GDM1 (cell line): ENCODE measurements around the gene ACTRT2.

Experiments
- DNase-seq: peaks from one replicate; lab custom pipeline; 2025; lab: John Stamatoyannopoulos, UW

The ACTRT2 gene

DNA sequence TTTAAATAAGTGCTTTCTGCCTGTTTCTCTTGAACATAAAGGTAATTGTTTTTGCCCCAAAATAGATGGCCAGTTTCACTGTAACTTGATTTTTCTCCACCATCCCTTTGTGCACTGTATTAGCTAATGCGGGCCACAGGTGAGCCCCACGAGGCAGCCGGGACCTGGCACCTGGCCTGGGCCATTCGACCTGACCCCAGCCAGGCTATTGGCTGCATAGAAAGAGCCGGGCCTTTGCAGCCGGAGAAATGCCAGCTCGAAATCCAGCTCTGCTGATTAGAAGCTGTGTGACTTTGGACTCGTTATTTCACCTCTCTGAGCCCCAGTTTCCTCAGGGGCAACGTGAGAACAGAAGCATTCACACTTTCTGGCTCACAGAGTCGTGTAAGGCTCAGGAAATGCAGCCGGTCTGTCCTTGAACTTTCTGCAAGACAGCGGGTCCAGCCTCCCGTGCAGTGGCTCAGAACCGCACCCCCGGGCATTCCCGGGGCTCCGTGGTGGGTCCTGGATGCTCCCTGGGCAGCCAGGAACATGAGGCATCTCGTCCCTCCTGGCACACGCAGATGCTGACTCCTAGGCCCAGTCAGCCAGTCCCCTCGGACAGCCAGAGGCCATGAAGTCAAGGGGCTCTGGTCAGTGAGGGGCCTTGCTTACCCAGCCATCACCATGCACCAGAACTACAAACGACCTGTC, 37.4 kb upstream of the ACTRT2 start:
- DNase-seq = no peak

DNA sequence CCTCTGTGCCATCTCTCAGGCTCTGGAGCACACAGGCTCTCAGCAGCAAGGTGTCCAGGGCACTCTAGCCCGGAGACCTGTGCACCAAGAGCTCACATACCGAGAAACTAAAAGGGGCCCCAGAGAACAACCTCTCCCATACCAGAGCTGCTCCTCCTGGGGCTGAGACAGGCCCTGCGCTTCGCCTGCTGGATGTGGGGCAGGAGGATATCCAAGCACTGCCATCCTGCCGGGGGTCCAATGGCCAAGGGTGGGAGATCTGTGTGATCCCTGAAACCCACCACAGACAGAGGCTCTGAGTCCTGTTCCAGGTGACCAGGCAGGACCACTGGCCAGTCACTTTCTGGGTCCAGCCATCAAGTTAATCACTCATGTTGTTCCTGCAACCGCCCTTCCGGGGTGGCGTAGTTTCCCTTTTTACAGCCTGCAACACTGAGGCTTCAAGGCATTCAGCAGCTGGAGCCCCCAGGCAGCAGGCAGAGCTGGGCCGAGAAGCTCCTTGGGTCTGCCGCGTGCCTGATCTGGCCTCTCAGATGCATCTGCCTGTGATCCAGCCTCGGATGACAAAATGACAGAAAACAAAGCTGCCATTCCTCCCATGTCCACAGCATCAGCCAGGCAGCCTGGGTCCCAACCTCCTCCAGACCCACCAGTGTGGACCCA, 36.7 kb upstream of the ACTRT2 start:
- no peak for DNase-seq

DNA sequence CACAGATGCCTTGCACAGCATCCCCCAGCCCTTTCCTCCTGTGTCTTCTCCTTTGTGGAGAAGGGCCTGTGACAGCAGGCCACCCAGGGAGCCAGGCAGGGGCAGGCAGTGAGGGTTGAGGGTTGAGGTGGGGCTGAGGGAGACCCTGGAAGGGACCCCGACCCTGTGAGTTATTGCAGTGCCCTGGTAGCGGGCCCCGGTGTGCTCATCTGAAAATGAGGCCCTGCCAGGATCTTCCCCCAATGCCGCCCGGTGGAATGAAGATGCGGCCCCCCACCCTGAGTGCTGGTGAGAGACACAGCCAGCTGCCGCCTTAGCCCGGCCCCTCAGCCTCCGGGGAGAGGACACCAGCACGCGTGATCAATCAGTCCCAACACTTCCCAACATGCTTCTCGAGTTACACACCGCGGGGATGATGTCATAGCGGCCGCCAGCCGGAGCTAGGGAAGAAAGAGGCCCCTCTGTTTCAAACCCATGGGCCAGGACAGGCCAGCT, 36.2 kb upstream of the ACTRT2 start:
- no peak for DNase-seq

DNA sequence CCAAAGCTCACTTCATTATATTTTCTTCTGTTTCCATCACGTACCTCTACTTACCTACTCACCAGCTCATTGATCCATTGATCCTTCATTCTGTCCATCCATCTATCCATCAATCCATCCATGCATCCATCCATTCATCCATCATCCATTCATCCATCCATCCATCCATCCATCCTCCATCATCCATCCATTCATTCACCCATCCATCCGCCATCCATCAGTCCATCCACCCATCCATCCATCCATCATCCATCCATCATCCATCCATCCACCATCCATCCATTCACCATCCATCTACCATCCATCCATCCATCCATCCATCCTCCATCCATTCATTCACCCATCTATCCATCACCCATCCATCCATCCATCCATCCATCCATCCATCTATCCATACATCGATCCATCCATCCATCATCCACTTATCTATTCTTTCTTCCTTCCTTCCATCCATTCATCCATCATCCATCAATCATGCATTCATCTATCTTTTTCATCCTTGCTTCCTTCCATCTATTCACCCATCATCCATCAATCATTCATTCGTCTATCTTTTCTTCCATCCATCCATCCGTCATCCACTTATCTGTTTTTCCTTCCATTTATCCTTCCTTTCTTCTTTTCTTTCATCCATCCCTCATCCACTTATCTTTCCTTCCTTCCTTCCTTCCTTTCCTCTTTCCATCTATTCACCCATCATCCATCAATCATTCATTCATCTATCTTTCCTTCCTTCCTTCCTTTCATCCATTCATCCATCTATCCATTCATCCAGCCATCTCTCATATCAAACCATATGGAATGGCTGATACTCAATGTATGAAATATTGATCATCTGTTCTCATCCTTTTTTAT, 35.3 kb upstream of the ACTRT2 start:
- no peak for DNase-seq

DNA sequence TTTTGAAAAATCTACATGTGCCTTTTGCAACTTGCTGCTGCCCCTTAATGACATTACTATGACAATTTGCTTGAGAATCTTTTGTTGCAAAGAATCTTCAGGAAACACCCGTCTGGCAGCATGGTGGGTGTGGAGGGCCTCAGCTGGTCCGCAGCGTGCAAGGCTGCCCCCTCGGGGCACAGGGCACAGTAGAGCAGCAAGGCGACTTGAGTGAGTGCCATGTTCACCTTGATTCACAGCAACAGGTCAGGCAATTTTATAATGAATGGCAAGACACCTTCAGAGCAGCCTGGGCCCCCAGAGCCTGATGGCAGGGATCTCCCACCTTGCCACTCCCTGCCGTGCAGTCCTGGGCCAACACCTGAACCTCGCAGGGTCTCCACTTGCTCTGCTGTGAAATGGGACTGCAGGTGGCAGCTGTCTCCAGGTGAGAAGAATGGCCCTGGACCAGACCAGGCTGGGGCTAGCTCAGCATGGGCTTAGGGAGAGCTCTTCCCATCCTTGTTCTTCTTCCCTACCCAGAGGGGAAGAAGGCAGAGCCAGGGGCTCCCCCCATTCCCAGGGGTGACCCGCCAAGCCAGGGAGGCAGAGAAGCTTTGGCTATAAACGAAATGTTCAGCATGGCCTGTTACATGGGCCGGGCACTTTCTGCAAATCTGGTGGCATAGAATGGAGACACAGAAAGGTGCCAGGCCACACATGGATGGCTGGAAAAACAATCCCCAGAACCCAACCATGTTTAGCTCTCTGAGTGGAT, 34.5 kb upstream of the ACTRT2 start:
- no peak for DNase-seq

DNA sequence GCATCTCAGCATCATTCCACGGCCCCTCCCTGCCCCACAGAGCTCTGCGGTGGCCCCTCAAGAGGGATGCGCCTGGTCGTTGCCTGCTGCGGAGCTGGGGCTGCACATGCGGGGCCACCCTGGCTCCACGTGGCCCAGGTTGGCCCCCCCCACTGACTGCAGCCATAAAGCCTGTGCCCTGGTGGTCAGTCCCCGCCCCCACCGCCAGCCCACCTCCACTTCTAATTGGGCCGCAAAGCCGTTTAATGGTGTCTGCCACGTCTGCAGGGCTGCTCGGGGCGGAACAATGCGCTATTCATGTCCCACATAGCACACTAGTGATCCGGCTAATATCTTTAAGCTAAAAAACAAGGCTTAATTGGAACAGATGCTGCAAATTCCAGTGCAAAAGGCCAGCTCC, 33.5 kb upstream of the ACTRT2 start:
- no peak for DNase-seq

DNA sequence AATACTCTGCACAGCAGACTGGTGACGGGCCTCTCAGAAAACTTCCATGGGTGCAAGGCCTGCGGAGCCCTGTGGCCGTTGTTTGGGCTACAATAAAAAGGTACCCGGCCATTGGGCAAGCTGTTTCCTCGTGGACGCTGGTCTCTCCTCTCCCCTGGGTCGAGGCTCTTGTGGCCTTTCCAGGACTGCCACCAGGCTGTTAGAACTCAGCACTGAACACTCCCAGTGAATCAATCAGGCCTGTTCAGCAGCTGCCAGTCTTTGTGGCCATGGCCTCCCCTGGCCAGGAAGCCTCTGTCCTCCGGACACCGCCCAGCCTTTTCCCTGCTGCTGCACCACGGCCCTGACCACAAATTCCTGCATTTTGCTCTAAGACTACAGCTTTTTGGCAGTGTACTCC, 33.0 kb upstream of the ACTRT2 start:
- no peak for DNase-seq

DNA sequence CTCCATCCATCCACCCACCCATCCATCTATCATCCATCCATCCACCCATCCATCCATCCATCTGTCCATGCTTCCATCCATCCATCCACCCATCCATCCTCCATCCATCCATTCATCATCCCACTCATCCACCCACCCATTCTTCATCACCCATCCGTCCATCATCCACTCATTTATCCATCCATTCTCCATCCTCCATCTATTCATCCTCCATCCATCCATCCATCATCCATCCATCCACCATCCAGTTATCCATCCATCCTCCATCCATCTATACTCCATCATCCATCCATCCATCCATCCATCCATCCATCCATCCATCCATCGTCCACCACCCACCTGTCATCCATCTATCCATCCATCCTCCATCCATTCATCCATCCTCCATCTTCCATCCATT, 32.1 kb upstream of the ACTRT2 start:
- no peak for DNase-seq

DNA sequence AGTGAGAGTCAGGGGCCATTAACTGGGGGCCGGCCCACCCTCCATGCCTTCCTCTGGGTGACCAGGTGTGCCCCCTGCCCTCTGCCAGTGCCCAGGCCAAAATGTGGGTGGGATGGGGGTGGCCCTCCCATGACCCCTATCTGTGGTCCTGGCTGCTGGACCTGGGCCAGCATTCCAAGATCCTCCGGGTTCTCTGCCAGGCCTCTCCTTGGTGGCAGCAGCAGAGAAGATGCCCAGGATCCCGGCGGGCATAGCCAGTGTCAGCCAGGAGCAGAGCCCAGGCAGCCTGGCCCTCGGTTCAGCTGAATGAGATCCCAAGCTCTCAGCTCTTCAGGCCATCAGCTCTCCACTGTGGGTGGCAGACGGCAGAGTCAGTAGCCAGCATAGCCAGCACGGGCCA, 31.3 kb upstream of the ACTRT2 start:
- DNase-seq = no peak

DNA sequence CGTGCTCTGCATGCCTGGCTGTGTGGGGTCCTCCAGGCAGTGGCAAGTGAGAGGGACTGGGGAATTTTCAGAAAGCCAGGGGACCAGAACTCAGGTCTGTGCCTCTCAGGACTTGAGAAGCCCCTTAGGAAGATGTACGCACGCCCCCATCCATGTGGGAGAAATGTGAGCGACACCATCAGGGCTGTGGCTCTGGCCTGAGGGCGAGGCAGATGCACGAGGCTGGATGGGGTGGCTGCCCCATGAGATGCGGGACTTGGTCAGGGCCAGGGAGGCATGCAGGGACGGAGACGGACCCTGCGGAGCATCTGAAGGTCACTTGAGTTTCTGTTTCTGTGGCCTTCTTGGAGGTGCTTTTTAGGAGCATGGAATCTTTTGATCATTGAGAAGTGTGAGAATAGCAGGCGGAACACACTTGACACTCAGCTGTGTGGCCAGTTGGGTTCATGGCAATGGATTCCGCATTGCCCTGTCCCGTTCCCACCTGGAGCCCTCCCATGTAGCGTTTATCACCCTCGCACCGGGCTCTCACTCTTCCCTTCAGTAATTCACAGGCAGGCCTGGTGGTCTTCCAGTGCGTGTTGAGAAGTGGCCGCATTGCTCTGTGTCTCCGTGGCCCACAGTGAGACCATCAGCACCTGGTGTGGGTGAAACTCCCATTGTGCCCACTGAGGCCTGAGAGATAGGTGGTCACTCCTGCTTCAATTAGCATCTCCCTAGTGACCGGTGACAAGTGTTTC, 30.7 kb upstream of the ACTRT2 start:
- DNase-seq = no peak

DNA sequence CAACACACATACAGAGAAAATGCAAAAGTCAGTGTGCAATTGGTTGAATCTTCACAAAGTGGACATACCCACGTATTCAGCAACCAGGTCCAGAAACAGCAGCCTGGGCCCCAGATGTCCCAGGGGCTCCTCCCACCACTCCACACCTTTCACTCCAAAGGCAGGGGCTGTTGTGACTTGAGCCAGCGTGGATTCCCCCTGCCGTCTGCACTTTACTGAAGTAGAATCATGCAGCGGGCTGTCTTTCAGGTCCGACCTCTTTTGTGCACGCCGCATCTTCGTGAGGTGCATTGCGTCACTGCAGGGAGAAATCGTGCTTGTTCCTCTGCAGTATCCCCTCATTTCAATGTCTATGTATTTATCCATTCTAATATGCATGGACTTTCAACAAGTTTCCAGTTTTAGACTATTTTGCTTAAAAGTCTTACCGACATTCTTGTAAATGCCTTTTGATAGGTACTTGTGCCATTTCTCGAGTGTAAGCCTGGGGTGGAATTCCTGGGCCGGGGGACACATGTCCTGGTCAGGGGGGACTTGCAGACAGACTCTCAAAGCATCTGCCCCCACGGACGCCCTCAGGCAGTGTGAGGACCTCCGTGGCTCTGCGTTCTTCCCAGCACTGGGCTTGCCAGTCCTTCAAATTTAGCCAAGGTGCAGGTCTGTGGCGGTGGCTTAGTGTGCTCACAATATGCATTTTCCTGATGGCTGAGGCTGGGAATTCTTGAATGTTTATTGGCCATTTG, 29.3 kb upstream of the ACTRT2 start:
- DNase-seq = no peak

DNA sequence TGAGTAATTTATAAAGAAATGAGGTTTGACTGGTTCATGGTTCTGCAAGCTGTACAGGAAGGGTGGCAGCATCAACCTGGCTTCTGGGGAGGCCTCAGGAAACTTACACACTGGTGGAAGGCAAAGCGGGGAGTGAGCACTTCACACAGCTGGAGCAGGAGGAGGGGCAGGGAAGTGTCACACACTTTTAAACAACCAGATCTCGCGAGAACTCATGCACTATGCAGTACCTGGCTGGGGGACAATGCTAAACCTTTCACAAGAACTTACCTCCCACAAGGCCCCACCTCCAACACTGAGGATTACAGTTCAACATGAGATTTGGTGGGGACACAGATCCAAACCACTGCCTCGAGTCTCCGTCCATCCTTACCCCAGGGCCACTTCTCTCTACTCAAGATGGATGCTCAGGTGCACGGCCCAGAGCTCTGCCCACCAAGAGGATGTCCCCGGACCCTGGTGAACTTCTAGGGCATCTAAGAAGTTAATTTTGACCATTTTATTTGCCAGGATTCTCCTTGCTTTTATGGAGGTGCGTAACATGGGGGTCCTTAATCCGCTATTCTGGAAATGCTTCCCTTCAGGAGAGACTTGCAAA, 22.7 kb upstream of the ACTRT2 start:
- DNase-seq = no peak

DNA sequence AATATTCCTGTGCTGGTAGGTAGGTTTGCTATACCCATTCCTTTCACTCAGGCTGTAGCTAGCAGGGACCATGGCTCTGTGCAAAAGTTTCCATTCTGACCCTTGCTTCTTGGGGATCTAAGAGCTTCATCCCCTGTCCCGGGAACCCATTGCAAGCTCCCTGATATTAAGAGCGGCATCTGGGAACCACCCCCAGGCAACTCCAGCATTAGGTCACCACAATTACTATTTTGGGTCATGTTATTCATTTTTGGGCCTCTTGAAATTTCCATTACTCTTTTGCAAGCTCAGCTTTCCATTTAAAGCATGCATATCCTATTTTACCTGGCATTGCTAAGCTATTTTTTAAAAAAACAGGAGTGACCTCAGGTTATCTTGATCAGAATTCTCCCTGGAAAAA, 22.1 kb upstream of the ACTRT2 start:
- no peak for DNase-seq

DNA sequence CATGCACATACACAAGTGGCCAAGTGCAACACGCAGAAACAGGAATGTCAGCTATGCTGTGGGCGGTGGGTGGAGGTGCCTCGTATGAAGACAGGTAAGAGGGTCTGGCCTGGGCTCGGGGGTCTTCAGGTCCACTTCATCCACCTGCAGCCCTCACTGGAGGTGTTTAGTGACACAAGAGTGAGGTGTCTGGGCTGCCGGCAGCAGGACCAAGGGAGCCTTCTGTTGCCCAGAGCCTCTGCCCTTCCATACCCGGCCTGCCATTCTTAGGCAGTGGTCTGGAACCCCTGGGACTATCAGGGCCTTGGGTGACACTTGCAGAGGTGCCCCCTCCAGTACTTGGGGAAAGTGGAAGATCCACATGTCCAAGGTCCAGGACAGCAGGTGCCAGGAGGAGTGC, 21.7 kb upstream of the ACTRT2 start:
- no peak for DNase-seq

DNA sequence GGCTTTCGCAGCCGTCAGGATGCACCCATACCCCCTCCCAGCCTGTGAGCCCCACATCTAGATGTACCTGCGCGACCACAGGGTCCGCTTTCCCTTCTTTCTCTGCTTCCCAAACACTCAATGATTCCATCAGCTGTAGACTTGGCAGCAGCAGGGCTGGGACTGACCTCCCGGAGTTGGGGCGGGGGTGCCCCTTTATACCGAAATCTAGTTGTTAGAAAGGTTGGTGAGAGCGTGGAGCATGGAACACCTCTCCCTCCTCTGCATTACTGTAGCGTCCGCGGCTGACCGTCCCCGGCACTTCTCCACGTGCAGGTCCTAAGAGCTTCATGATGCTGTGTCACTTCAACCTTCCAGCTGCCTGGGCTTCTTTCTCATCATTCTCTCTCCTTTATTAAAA, 21.1 kb upstream of the ACTRT2 start:
- DNase-seq = no peak

DNA sequence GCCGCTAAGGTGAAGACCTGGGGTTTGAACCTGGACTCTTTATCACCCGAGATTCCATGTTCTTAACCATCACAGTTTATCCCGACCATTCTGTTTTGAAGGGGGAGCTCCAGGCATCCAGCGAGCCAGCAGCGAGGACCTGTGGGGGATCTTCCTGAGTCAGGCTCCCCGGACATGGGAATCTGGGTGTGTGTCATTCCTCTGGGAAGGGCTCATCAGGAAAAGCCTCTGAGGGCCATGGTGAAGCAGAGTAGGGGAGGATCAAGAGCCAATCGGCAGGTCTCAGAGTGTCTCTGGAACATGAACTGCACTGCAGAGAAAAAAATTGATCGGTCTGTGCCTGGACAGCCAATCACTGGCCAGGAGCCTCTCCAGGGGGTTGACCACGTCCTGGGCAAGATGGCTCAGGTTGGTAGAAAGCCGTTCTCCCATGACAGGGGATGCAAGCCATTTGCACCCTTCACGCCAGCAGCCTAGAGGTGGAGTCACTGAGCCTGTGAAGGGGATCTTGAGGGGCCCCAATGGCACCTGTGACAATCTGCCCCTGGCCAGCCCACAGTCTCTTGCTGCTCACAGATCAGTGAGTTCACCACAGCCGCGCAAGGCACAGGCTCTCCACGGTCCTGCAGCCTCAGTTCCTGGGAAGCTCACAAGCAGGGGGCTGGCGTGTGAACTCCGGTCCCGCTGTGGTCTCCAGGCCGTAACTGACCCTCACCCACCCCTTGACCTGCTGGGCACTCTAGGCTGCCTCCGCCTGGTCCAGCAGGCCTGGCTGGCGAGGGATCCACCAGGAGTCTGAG, 20.4 kb upstream of the ACTRT2 start:
- DNase-seq = no peak

DNA sequence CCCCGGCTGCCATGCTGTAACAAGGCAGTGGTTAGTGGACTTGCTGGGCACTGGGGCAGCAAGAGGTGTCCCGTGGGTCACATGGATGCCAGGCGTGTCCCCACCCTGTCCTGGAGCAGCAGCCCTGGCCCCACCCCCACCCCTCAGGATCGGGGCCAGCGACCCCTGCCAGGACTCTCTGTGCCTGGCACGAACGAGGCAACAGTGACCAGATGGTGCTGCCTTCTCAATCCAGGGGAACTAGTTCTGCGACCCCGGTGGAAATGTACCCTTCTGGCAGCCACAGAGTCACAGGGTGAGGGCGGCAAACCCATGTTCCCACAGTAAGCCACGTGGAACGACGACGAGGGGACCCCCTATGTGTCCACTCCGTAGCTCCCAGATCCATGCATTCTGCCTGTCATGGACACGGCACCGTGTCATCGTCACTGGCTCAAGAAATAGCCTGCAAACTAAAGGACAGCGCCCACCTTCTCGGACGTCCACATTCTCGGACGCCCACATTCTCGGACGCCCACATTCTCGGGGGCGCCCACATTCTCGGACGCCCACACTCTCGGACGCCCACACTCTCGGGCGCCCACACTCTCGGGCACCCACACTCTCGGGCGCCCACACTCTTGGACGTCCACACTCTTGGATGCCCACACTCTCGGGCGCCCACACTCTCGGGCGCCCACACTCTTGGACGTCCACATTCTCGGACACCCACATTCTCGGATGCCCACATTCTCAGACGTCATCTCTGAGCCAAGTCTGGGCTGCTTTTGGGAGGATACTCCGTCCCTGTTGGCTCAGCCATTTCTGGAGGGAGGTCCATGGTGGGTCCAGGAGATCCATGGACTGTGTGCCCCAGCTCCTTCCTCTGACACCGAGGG, 19.6 kb upstream of the ACTRT2 start:
- DNase-seq = no peak

DNA sequence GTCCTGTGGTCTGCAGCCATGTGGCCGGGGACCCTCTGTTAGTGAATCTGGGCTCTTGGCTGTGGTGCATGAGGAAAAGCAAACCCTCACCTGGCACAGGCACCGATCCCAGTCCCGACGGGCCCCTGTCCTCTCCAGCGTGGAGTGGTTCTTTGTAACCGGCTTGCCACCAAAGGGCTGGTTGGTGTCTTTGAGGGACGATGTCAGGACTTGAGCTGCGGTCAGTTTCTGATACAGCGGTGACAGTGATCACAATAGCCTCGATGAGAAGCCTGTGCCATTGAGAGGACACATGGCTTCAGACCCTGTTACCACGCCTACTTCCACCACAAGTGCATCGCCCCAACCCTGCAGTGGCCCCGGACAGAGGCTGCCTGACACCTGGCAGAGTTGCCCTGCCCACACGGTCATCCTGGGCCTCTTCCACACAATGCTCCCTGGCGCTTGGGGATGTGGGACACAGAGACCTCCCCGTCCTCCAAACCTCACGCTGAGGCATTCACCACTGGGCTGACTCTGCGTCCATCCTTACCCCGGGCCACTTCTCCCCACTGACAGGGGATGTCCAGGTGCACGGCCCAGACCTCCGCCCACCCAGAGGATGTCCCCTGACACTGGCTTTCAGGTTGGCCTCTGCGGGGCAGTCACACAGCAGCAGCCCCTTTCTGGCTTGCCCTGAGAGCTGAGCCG, 18.8 kb upstream of the ACTRT2 start:
- no peak for DNase-seq
